GM12874 (cell line): ENCODE results near the gene MTUS2.

Experiments
- CTCF ChIP-seq: IDR thresholded peaks from 2 replicates; pipeline ENCODE4 v1.5.1; 2011; ENCODE audit warnings: low read depth, mild to moderate bottlenecking, control low read depth, low read length, moderate library complexity; ENCODE audit not compliant: insufficient read depth

Gene MTUS2

GRCh38 chr13:28978574-28978973, 158.4 kb downstream of the MTUS2 start:
- TF ChIP-seq CTCF, result no peak

- no peak for TF ChIP-seq CTCF
These were observed 161.4 kb downstream of the MTUS2 start for GRCh38 chr13:28981530-28981929.

GRCh38 chr13:28983641-28984040, 163.5 kb downstream of the MTUS2 start:
- TF ChIP-seq CTCF, result no peak

- TF ChIP-seq CTCF, result no peak
These were observed 164.2 kb downstream of the MTUS2 start for GRCh38 chr13:28984326-28984725.

- TF ChIP-seq CTCF, result no peak
These were observed 164.7 kb downstream of the MTUS2 start for GRCh38 chr13:28984825-28985224.

GRCh38 chr13:28991764-28992163, 171.6 kb downstream of the MTUS2 start:
- no peak for TF ChIP-seq CTCF

- TF ChIP-seq CTCF, result no peak
These were observed 180.7 kb downstream of the MTUS2 start for GRCh38 chr13:29000826-29001225.
